ENCODE data around the gene ABHD18.
"Not testable (repeated sequence)": the region's sequence is repeated elsewhere in the genome, so short reads cannot be mapped to it uniquely, and the experiment has no call there.

Gene ABHD18

GRCh38 chr4:128060699-128061565 lies 95.7 kb downstream of the ABHD18 start, which contains the start of gene LARP1B:
TSS of gene LARP1B (plus strand) at chr4:128061312. CDS start at chr4:128074952, 13,640 bp downstream.
- peaks cover 13% of the 10 kb centered on the region for H3K4me1 ChIP-seq (ENCODE audit: control insufficient read depth, insufficient read depth, low read length, poor library complexity, severe bottlenecking)
- H3K9me3 ChIP-seq (ENCODE audit: control insufficient read depth, low read length), result no peaks in the 10 kb centered on the region
- H3K27ac ChIP-seq (ENCODE audit: insufficient read depth, low read length, poor library complexity, severe bottlenecking), result peak within 1 kb of the TSS; percentile 83
- no peaks in the 10 kb centered on the region for H3K36me3 ChIP-seq (ENCODE audit: control insufficient read depth, insufficient read depth, low read length)
- H3K27me3 ChIP-seq (replicated peaks; ENCODE audit: control insufficient read depth, insufficient read depth, low read length, poor library complexity, severe bottlenecking), result no peaks in the 10 kb centered on the region
- peak; percentile 83 to 88 (median 87) for DNase-seq
- H3K4me3 ChIP-seq (ENCODE audit: insufficient read depth, low read depth, low read length, poor library complexity, severe bottlenecking), result peak within 1 kb of the TSS; percentile 76

DNA sequence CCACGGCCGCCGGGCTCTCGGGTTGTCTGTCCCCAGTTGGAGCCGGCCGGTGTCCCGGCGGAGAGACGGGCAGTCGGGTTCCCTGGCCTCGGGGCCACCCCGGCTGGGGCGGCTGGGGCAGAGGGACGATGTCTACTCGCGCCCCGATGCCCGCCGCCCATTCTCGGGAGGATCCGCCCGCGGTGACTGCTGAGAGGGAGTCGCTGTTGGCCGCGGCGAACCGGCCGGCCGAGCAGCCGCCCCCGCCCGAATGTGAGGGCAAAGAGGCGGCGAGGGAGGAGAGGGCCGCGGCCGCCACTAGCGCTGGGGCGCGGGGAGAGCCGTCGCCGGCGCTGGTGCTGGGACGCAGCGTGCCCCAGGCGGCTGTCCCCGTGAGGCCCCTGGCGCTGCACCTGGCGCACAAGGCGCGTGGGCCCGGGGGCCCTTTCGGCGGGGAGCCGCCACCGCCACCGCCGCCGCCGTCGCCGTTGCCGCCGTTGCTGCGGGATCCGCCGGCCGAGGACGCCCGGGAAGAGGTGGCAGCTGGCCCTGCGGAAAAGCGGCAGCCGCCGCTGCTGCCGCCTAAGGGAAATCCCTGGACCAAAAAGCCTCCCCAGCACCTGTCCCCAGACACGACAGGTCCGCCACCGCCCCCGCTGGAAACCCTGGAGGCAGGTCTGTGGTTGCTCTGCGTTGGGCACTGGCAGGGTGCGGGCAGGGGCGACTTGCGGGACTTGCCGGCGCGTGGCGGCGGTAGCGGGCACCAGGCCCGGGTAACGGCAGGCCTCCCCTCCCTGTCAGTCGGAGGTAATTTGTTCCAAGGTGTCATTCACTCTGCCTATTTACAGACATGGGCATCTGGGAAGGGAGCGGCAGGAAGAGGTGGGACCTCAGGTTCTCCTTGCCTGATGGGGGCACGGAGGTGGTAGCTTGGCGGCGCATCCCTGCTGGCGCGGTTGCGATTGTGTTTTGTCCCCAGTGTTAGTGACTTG lies 96.6 kb downstream of the ABHD18 start:
- DNase-seq, result peak; percentile 51 to 62 (median 55)
- H3K27ac ChIP-seq (ENCODE audit: insufficient read depth, low read length, poor library complexity, severe bottlenecking), result peak overlapping the region; percentile 83
- no peaks in the 10 kb centered on the region for H3K9me3 ChIP-seq (ENCODE audit: control insufficient read depth, low read length)
- no peaks in the 10 kb centered on the region for H3K36me3 ChIP-seq (ENCODE audit: control insufficient read depth, insufficient read depth, low read length)
- no peaks in the 10 kb centered on the region for H3K27me3 ChIP-seq (replicated peaks; ENCODE audit: control insufficient read depth, insufficient read depth, low read length, poor library complexity, severe bottlenecking)
- H3K4me1 ChIP-seq (ENCODE audit: control insufficient read depth, insufficient read depth, low read length, poor library complexity, severe bottlenecking), result peaks cover 13% of the 10 kb centered on the region
- H3K4me3 ChIP-seq (ENCODE audit: insufficient read depth, low read depth, low read length, poor library complexity, severe bottlenecking), result peak overlapping the region; percentile 76

GRCh38 chr4:128066453-128066820 lies 101.2 kb downstream of the ABHD18 start:
- DNase-seq; H3K27ac ChIP-seq (ENCODE audit: insufficient read depth, low read length, poor library complexity, severe bottlenecking); H3K36me3 ChIP-seq (ENCODE audit: control insufficient read depth, insufficient read depth, low read length); H3K4me1 ChIP-seq (ENCODE audit: control insufficient read depth, insufficient read depth, low read length, poor library complexity, severe bottlenecking); H3K4me3 ChIP-seq (ENCODE audit: insufficient read depth, low read depth, low read length, poor library complexity, severe bottlenecking); H3K27me3 ChIP-seq (replicated peaks; ENCODE audit: control insufficient read depth, insufficient read depth, low read length, poor library complexity, severe bottlenecking); H3K9me3 ChIP-seq (ENCODE audit: control insufficient read depth, low read length): not testable (repeated sequence)

- Histone ChIP-seq H3K4me1 (ENCODE audit: control insufficient read depth, insufficient read depth, low read length, poor library complexity, severe bottlenecking) (no peaks in the 10 kb centered on the region), H3K9me3 (ENCODE audit: control insufficient read depth, low read length) (no peaks in the 10 kb centered on the region), H3K36me3 (ENCODE audit: control insufficient read depth, insufficient read depth, low read length) (no peaks in the 10 kb centered on the region), H3K4me3 (ENCODE audit: insufficient read depth, low read depth, low read length, poor library complexity, severe bottlenecking) (no peak overlapping the region), H3K27me3 (replicated peaks; ENCODE audit: control insufficient read depth, insufficient read depth, low read length, poor library complexity, severe bottlenecking) (no peaks in the 10 kb centered on the region), H3K27ac (ENCODE audit: insufficient read depth, low read length, poor library complexity, severe bottlenecking) (no peak overlapping the region)
- DNase-seq, result no peak
Observed at GRCh38 chr4:128068918-128069317, 103.7 kb downstream of the ABHD18 start.

GRCh38 chr4:128076464-128076863 lies 111.3 kb downstream of the ABHD18 start:
- H3K27ac ChIP-seq (ENCODE audit: insufficient read depth, low read length, poor library complexity, severe bottlenecking), result no peak overlapping the region
- DNase-seq, result no peak
- H3K27me3 ChIP-seq (replicated peaks; ENCODE audit: control insufficient read depth, insufficient read depth, low read length, poor library complexity, severe bottlenecking), result no peaks in the 10 kb centered on the region
- no peaks in the 10 kb centered on the region for H3K9me3 ChIP-seq (ENCODE audit: control insufficient read depth, low read length)
- peaks cover 4% of the 10 kb centered on the region for H3K36me3 ChIP-seq (ENCODE audit: control insufficient read depth, insufficient read depth, low read length)
- H3K4me1 ChIP-seq (ENCODE audit: control insufficient read depth, insufficient read depth, low read length, poor library complexity, severe bottlenecking), result no peaks in the 10 kb centered on the region
- no peak overlapping the region for H3K4me3 ChIP-seq (ENCODE audit: insufficient read depth, low read depth, low read length, poor library complexity, severe bottlenecking)
